GM21528 (cell line): ENCODE data around the gene MYL4.
"Not testable (repeated sequence)": the region's sequence is repeated elsewhere in the genome, so short reads cannot be mapped to it uniquely, and the experiment has no call there.

Experiments used
- ATAC-seq: cut with Tn5 transposase; IDR thresholded peaks from one replicate; pipeline ENCODE4 v1.9.1; 2021; ENCODE audit warnings: mild to moderate bottlenecking, moderate library complexity; ENCODE audit not compliant: unreplicated experiment, low FRiP score

Gene MYL4

DNA sequence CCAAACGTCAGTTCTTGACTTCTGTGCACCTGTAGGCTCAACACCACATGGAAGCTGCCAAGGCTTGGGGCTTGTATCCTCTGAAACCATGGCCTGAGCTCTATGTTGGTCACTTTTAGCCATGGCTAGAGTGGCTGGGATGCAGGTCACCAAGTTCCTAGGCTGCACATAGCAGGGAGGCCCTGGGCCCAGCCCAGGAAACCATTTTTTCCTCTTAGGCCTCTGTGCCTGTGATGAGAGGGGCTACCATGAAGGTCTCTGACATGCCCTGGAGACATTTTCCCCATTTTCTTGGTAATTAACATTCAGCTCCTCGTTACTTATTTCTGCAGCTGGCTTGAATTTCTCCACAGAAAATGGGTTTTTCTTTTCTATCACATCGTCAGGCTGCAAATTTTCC is 59.8 kb downstream of the MYL4 start:
- ATAC-seq, result not testable (repeated sequence)

DNA sequence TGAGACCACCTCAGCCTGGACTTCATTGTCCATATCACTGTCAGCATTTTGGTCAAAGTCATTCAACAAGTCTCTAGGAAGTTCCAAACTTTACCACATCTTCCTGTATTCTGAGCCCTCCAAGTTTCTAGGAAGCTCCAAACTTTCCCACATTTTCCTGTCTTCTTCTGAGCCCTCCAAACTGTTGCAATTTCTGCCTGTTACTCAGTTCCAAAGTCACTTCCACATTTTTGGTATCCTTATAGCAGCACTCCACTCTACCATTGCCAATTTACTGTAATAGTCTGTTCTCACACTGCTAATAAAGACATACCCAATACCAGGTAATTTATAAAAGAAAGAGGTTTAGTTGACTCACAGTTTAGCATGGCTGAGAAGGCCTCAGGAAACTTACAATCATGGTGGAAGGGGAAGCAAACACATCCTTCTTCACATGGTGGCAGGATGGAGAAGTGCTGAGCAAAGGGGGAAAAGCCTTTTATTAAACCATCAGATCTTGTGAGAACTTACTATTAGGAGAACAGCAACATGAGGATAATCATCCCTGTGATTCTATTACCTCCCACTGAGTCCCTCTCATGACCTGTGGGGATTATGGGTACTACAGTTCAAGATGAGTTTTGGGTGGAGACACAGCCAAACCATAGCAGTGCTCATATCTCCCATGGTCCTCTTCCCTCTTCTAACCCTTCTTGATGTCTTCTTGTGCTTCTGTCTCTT is 60.6 kb downstream of the MYL4 start:
- ATAC-seq, result not testable (repeated sequence)

DNA sequence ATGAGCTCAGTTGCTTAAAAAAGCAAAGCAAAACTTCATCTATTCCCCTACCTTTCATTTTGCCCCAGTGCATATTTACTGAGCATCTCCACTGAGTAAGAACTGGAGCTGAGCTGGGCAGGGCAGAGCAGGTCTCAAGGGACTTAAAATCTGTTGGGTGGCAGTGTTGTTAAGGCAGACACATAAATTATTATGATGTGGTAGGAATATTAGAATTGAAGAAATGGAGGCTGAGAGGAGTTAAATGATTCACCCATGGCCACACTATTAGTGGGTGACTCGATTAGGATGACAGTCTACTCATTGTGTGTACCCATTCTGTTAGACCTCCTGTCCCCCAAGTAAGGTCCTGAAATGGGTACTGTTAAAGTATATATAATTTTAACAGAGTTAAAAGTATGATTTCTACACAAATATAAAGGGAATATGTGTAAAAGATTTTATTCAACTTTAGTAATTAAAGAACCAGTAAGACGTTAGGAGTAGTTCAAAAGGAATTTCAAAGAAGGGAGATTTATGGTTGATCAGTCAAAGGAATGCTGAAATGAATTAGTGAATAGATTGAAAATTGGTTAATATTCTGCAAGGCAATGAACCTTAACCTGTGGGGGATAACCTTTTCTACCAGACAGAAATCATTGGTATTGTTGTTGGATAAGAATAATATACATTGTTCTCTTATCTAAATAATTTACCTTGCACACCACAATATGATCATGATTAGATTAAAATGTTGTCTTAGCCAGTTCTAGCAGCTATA is 62.0 kb downstream of the MYL4 start:
- no peak for ATAC-seq

DNA sequence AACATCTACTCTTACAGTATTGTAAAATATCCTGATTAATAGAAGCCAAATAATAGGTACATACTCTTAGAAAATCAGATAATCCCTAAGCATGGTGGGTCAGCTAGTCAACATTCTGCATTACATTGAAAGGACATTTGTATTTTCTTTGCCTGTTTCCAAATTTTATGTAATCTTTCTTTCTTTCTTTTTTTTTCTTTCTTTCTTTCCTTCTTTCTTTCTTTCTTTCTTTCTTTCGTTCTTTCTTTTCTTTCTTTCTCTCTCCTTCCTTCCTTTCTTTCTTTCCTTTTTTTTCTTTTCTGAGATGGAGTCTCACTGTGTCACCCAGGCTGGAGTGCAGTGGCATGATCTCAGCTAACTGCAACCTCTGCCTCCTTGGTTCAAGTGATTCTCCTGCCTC is 63.3 kb downstream of the MYL4 start:
- no peak for ATAC-seq

DNA sequence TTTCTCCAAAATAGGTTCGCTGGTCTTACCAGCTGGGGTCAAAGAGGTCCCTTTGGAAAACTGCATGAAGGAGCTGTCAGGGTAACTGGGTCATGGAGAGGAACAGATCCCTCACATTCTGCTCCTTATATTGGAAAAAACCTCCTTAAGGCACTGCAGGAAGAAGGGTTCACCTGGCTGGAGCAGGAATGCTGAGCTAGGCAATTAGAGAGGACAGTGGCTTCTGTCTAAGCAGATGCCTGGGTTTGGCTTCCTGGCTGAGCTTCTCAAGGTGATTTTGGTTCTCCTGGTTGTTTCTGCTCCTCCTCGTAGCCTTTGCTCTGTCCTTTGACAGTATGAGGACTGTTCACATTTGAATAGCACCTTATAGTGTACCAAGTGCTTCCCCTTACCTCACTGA is 64.1 kb downstream of the MYL4 start:
- no peak for ATAC-seq
